Panc1 (cell line): ENCODE data around the gene SCEL.

Experiments
- CTCF ChIP-seq: fragments of 450-650 bp; IDR thresholded peaks from 2 replicates; pipeline ENCODE4 v1.5.1; 2017; ENCODE audit warnings: mild to moderate bottlenecking
- POLR2AphosphoS5 ChIP-seq: IDR thresholded peaks from 2 replicates; pipeline ENCODE4 v1.6.1; 2012; ENCODE audit warnings: mild to moderate bottlenecking, low read depth, low read length, moderate library complexity
- REST ChIP-seq, 2 experiments: IDR thresholded peaks; 2 replicates each; pipeline ENCODE4 v1.6.1; 2011 to 2012; ENCODE audit warnings: low read depth in 2 of 2, control low read depth in 1 of 2, low read length in 1 of 2, mild to moderate bottlenecking in 1 of 2, moderate library complexity in 1 of 2; ENCODE audit not compliant: insufficient read depth in 1 of 2
- TCF7L2 ChIP-seq: IDR thresholded peaks from 2 replicates; pipeline ENCODE4 v1.6.1; 2011; ENCODE audit warnings: mild to moderate bottlenecking, low read depth, low read length, inconsistent platforms

- no peak for TF ChIP-seq CTCF
- TF ChIP-seq REST (IDR thresholded peaks at IDR 0.05; ENCODE audit: insufficient read depth in 1 of 2, low read depth in 2 of 2, low read length in 1 of 2): no peak
- no peak for TF ChIP-seq POLR2AphosphoS5
- TF ChIP-seq TCF7L2: no peak
Measured at GRCh38 chr13:77514336-77514726, 21.2 kb upstream of the SCEL start.
